PC-3 (cell line): ENCODE measurements around the gene TIGD2.

ENCODE experiments used
- EZH2 ChIP-seq: fragments of 300-600 bp; sonication (generic); IDR thresholded peaks from one replicate; pipeline ENCODE4 v1.6.1; 2017; ENCODE audit warnings: antibody characterized with exemption, mild to moderate bottlenecking, low read length; ENCODE audit not compliant: unreplicated experiment
- TF ChIP-seq, protein P1 (sequence below): fragments of 300-600 bp; sonication (generic); conservative IDR thresholded peaks from 2 replicates; pipeline ENCODE4 v1.5.1; 2017; ENCODE audit warnings: antibody characterized with exemption, low read depth, mild to moderate bottlenecking, low read length

DNA sequence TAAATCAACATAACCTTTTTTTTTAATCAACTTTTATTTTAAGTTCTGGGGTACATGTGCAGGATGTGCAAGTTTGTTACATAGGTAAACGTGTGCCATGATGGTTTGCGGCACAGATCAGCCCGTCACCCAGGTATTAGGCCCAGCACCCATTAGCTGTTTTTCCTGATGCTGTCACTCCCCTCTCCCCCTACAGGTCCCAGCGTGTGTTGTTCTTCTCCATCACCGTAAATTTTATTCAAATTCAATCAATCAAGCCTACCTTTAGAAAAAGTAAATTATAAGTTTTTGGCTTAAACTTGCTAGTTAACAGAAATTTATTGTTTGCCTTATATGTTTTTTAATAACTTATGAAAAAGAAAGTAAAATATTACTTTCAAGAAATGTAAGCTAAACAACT is 25.9 kb downstream of the TIGD2 start:
- TF ChIP-seq, protein P1, sequence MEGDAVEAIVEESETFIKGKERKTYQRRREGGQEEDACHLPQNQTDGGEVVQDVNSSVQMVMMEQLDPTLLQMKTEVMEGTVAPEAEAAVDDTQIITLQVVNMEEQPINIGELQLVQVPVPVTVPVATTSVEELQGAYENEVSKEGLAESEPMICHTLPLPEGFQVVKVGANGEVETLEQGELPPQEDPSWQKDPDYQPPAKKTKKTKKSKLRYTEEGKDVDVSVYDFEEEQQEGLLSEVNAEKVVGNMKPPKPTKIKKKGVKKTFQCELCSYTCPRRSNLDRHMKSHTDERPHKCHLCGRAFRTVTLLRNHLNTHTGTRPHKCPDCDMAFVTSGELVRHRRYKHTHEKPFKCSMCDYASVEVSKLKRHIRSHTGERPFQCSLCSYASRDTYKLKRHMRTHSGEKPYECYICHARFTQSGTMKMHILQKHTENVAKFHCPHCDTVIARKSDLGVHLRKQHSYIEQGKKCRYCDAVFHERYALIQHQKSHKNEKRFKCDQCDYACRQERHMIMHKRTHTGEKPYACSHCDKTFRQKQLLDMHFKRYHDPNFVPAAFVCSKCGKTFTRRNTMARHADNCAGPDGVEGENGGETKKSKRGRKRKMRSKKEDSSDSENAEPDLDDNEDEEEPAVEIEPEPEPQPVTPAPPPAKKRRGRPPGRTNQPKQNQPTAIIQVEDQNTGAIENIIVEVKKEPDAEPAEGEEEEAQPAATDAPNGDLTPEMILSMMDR: no peak
- TF ChIP-seq EZH2: no peak
